Fibroblast of the aortic adventitia (primary cell): ENCODE results near the gene GFRA1. TPM values are rescaled to one million over a fixed set of nuclear protein-coding genes. Genes with fewer than 3 reads are reported as not detected.

Experiments used
- DNase-seq: peaks from one replicate; pipeline ENCODE4 v3.0.0-alpha.2; 2010; ENCODE audit warnings: low read depth
- H3K4me3 ChIP-seq: 2 replicates; pipeline ENCODE4 v1.5.1; 2011; ENCODE audit warnings: low read depth, mild to moderate bottlenecking, control low read depth, low read length, moderate library complexity
- CTCF ChIP-seq: IDR thresholded peaks from 2 replicates; pipeline ENCODE4 v1.5.1; 2011; ENCODE audit warnings: mild to moderate bottlenecking, low read length, control low read depth, inconsistent platforms; ENCODE audit not compliant: insufficient read depth
- total RNA-seq: library from RNA; depleted of rRNA; stranded (reverse); fragments of >200 nt; gene quantifications from 2 replicates; pipeline ENCODE4 v1.2.3, GENCODE V29; 2012; ENCODE audit warnings: low replicate concordance

The GFRA1 gene
- total RNA-seq, 1 donor: 0.18 TPM

GRCh38 chr10:116106611-116107010 lies 166.4 kb downstream of the GFRA1 start:
- no peak for DNase-seq

GRCh38 chr10:116105264-116105663 lies 167.7 kb downstream of the GFRA1 start:
- H3K4me3 ChIP-seq: no peak overlapping the region
- no peak for TF ChIP-seq CTCF
- DNase-seq: no peak

More at GRCh38 chr10:116106611-116107010, 166.4 kb downstream of the GFRA1 start:
- no peak overlapping the region for H3K4me3 ChIP-seq
- no peak for TF ChIP-seq CTCF

GRCh38 chr10:116104210-116104932 lies 168.6 kb downstream of the GFRA1 start:
- DNase-seq: no peak
- TF ChIP-seq CTCF: no peak

GRCh38 chr10:116103668-116104067 lies 169.3 kb downstream of the GFRA1 start:
- no peak overlapping the region for H3K4me3 ChIP-seq
- no peak for TF ChIP-seq CTCF

More at GRCh38 chr10:116104210-116104932, 168.6 kb downstream of the GFRA1 start:
- no peak overlapping the region for H3K4me3 ChIP-seq

DNA sequence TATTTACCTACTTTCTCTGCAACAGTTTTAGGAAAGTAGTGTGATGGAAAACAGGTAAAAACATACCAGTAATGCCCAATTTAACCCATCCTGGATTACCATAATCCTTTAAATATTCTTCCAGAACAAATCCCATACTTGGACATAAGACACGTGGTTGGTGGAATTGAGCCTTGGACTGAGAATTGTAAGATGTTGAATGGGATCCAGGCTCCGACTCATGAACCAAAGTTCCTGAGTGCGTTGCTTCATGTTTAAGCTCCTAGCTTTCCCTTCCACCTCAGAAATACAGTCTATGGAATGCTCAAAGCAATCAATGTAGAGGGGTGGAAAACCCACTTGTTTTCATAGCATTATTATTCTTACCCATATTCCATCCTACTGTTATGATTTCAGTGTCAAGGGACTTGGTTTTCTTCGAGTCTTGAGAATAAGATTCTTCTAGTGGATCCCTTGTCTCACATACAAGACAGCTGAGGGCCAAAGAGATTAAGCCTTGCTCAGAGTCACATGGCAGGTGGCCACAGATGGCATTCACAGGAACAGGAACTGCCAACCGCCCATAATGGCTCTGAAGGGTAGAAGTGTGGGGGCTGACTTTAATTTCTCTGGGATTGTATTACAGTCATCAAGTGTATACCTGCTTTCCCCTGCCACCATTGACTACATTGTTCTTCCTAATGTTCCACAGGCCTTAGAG lies 171.2 kb downstream of the GFRA1 start:
- no peak overlapping the region for H3K4me3 ChIP-seq
- no peak for DNase-seq
- no peak for TF ChIP-seq CTCF

More at GRCh38 chr10:116103668-116104067, 169.3 kb downstream of the GFRA1 start:
- DNase-seq: no peak

GRCh38 chr10:116100984-116101383 lies 172.0 kb downstream of the GFRA1 start:
- H3K4me3 ChIP-seq: no peak overlapping the region
- no peak for TF ChIP-seq CTCF
- DNase-seq: no peak
